Fibroblast of villous mesenchyme (primary cell): Measurements from ENCODE around the gene PPP4R4. TPM values are rescaled to one million over a fixed set of nuclear protein-coding genes. Genes with fewer than 3 reads are reported as not detected.
A peak's percentile ranks its signal among the peaks of the same experiment; 100 is the strongest.
"Not testable (repeated sequence)": the region's sequence is repeated elsewhere in the genome, so short reads cannot be mapped to it uniquely, and the experiment has no call there.

Experiments used
- DNase-seq: peaks from one replicate; pipeline ENCODE4 v3.0.0-alpha.2; 2010; ENCODE audit warnings: low read depth
- H3K4me3 ChIP-seq: 2 replicates; pipeline ENCODE4 v1.5.1; 2011; ENCODE audit warnings: low read depth, mild to moderate bottlenecking, low read length
- total RNA-seq: library from RNA; depleted of rRNA; stranded (reverse); fragments of >200 nt; gene quantifications from 2 replicates; pipeline ENCODE4 v1.2.3, GENCODE V29; 2012
- TF ChIP-seq, protein P1 (sequence below): IDR thresholded peaks from 2 replicates; pipeline ENCODE4 v1.5.1; 2012; ENCODE audit warnings: low read depth, mild to moderate bottlenecking, low read length; ENCODE audit not compliant: insufficient read depth

PPP4R4 gene
- total RNA-seq, 1 donor: 0.43 TPM

DNA sequence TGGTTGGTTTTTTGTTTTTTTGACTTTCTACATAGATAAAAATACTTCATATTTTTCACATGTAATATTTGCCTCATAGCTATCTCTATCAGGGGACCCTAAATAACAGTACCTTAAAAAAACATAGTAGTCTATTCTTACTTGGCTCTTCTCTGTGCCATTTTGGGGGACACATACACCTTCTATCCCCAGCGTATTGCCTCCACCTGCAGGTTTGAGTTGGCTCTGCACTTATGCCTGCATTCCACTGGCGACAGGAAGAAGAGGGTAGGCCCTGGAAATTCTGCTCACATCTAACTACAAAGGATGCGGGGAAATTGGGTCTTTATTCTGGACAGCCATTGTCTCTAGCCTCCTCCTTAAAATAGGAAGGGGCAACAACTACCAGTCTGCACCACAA is 30.9 kb upstream of the PPP4R4 start:
- no peak for DNase-seq
- TF ChIP-seq, protein P1, sequence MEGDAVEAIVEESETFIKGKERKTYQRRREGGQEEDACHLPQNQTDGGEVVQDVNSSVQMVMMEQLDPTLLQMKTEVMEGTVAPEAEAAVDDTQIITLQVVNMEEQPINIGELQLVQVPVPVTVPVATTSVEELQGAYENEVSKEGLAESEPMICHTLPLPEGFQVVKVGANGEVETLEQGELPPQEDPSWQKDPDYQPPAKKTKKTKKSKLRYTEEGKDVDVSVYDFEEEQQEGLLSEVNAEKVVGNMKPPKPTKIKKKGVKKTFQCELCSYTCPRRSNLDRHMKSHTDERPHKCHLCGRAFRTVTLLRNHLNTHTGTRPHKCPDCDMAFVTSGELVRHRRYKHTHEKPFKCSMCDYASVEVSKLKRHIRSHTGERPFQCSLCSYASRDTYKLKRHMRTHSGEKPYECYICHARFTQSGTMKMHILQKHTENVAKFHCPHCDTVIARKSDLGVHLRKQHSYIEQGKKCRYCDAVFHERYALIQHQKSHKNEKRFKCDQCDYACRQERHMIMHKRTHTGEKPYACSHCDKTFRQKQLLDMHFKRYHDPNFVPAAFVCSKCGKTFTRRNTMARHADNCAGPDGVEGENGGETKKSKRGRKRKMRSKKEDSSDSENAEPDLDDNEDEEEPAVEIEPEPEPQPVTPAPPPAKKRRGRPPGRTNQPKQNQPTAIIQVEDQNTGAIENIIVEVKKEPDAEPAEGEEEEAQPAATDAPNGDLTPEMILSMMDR: peak; percentile 41
- H3K4me3 ChIP-seq: no peak overlapping the region

DNA sequence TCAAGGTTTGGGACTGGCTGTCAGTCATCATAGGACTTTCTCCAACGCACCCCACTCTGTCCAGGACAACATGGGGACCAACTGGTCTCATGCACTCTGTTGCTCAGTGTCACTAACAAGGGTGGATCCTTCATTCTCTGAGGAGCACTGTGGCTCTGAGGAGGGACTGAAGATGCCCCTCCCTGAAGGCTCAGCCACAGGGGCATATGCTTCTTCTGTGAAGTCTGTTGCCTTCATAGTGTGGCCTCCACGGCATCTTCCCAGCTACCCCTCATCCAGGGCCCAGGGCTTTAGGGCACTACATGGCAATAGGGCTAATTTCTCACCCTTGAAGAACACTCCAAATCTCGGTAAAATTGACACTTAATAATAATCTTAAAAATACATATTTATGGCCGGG is 30.4 kb upstream of the PPP4R4 start:
- H3K4me3 ChIP-seq: no peak overlapping the region
- DNase-seq: no peak
- TF ChIP-seq, protein P1: no peak

DNA sequence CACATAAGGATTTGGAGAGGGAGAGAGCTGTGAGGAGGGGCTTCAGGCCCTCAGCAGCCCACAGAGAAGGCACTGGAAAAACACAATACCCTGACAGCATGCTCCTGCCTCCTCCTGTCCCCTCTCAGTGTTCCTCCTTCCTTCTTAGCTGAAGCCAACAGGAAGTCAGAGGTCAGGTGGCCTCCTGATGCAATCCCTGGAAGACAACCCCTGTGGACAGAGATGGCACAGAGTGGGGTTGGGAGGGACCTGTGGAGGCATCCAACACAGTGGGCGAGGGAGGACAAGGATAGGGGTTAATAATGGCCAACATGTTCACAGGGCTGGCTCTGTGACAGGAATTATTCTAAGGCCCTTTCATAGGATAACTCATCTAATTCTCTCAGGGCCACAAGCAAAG is 29.4 kb upstream of the PPP4R4 start:
- DNase-seq: no peak
- TF ChIP-seq, protein P1: no peak

DNA sequence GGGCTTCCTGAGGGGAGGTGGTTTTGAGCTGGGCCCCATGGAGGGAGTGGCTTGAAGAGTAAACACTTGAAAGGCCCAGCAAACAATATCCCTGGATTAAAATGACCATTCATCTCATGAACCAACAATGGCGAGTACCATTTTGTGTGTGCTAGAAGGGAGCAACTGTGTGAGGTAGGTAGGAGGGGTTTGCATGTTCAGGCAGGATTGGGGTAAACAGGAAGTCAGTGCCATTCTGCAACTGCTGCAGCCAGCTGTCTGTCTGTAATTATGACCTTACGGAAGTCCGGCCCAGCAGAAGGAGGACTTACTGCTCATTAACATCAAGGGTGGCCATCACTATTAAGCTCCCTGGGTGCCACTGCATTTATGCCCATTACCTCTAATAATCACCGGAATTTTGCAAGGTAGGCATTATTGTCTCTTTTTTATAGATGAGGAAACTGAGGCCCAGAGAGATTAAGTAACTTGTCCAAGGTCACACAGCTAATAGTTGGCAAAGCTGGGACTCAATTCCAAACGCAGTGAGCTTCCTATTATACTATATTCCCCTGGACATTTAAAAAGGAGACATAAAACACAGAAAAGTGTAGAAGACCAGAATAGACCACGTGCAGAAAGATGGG is 28.1 kb upstream of the PPP4R4 start:
- no peak for DNase-seq
- TF ChIP-seq, protein P1: no peak
- H3K4me3 ChIP-seq: no peak overlapping the region

More for the DNA sequence above, 29.4 kb upstream of the PPP4R4 start:
- no peak overlapping the region for H3K4me3 ChIP-seq

DNA sequence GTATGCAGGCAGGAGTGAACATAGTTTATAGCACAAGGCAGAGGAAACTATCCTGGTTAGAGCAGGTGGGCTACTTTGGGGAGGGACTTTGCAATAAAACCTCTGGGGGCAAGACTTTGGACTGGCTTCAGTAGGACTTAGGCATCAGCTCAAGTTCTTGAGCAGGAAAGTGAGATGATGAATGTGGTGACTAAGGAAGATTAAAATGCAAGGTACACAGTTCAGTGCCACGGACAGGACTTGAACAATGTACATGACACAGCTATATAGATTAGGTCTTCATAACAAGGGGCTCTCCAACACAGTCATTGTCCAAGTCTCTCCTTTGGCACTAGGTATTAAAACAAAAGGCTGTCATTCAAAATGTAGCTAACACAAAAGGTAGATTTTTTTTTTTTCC is 21.4 kb upstream of the PPP4R4 start:
- no peak overlapping the region for H3K4me3 ChIP-seq
- DNase-seq: no peak
- TF ChIP-seq, protein P1: no peak

DNA sequence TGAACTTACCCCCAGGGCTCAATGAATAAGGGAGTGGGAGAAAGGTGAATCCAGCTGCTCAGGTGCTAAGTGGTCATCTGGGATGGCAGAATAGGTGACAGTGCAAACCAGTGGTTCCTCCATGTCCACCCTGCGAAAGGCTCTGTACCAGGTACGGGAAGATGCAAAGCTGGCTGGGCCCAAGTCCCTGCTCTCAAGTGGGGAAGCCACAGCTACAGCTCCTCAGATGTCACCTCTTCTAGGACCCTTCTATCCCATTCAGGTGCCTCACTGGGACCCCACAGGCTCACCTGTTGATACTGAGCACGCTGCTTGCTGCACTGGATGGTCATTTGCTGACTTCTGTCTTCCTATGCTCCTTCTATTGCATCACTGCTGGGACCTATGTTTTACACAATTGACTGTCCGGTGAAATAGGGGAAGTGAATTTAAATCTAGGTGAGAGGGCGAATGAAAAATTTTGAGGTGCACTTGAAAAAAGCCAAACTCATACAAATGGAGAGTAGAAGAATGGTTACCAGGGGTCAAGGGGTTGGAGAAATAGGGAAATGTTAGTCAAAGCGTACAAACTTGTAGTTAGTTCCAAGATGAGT is 20.3 kb upstream of the PPP4R4 start:
- TF ChIP-seq, protein P1: no peak
- DNase-seq: no peak

DNA sequence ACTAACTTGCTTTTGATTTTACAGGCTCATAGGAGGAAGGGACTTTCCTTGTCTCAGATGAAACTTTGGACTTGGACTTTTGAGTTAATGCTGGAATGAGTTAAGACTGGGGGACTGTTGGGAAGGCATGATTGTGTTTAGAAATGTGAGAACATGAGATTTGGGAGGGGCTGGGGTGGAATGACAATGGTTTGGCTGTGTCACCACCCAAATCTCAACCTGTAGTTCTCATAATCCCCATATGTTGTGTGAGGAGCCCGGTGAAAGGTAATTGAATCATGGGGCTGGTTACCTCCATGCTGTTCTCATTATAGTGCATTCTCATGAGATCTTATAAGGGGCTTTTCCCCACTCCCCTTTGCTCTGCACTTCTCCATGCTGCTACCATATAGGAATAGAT is 18.0 kb upstream of the PPP4R4 start:
- H3K4me3 ChIP-seq, DNase-seq: not testable (repeated sequence)

More for the DNA sequence above, 20.3 kb upstream of the PPP4R4 start:
- H3K4me3 ChIP-seq: no peak overlapping the region
